GM21528 (cell line): ENCODE results near the gene HSD17B14.
"Not testable (repeated sequence)": the region's sequence is repeated elsewhere in the genome, so short reads cannot be mapped to it uniquely, and the experiment has no call there.

Experiments
- ATAC-seq: cut with Tn5 transposase; IDR thresholded peaks from one replicate; pipeline ENCODE4 v1.9.1; 2021; ENCODE audit warnings: mild to moderate bottlenecking, moderate library complexity; ENCODE audit not compliant: unreplicated experiment, low FRiP score

Gene HSD17B14

DNA sequence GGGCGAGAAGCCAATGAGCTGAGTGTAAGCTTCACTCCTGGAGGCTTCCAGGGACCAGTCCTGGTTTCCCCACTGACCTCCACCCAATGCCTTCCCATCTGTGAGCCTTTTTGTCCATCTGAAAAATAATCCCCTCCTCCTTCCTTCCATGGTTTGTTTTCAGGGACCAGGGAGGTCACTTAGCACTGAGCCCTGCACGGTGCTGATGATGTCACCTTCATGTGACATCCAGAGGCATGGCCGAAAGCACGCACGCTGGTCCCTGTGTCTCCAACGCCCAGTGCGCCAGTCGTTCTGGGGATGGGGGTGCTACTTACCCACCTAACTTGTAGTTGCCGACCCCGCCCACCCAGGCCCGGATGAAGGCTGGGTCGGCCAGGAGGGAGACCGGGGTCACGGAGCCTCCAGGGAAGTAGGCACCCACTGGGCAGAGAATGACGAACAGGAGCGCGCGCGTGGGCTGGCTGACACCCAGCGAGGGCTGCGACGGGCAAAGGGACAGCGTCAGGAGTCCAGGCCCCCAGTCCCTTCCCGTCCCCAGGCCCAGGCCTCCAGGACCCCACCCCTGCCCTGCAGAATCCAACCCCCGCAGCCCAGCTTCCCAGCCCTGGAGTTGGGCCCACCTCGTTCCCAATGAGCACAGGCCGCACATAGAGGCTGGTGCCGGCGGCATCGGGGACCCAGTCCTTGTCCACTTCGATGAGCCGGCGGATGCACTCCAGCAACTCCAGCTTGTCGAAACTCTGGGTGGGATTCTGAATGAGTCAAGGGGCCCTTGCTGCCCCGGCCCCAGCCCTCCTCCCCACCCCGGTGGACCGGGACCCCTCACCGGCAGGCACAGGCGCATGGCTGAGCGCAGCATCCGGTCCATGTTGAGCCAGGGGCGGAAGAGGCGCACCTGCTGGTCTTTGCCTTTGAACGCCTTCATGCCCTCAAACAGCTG, 36.7 kb downstream of the HSD17B14 start:
- ATAC-seq, result no peak

DNA sequence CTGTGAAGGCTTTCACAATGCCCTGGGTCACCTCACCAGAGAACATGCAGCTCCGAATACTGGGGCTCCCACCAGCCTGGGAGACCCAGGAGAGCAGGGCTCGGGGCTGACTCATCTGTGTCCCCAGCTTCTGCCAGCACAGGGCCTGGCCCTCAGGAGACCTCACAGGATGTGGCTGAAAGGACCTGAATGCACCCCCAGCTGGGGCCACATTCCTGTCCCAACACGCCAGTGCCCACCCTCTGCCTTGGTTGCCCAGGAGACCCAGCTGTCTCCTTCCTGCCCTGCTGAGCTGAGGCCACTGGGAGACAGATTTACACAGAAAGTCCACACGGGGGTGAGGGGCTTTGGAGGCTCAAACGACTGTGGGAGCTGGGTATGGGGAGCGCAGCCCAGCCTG, 37.4 kb downstream of the HSD17B14 start:
- no peak for ATAC-seq

DNA sequence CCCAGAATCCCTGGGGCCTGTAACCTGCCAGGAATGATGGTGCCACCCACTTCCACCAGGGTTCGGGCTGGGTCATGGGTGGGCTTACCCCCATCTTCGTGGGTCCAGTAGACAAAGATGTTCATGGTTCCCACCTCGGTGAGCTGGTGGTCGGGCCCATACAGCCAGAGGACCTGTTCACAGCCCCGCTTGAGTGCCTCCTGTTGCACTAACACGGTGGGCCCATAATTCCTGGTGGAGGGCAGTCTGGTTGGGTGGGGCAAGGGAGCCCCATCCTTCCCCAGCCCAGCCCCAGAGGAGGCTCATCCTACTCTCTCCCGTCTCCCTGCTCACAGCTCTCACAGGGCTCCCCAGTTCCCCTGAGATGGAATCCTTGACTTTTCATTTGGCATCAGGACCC, 39.2 kb downstream of the HSD17B14 start:
- no peak for ATAC-seq

DNA sequence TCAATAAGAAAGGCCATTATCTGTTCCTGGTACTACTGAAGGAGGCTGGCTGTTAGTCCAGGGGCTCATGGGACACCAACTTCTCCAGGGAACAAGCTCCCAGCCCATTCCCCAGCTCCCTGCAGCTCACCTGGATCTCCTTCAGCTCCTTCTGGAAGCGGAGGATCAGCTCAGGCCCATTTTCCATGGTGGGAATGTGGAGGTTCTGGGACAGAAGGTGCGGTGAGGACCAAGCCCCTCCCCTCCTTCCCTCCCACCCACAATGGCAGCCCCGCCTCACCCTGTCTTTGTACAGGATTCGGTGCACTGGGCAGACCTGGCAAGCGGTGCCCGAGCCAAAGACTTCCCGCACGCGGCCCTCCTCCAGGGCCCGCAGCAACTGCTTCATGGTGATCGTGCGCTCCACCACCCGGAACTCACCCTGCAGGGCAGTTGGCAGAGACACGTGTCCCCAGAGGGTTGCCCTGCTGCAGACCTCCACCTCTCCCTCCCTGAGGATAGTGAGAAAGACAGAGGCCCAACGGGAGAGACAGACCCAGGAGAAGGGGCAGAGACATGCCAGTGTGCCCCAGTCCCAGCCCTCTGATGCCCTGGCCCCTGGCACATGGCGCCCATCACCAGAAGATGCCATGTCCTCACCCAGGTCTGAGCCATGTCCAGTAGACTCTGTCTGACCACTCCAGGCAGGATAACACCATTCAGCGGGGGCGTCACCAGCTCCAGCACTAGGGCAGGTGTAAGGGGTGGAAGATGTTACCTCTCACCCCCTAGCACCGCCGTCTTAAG, 39.8 kb downstream of the HSD17B14 start:
- ATAC-seq, result no peak

DNA sequence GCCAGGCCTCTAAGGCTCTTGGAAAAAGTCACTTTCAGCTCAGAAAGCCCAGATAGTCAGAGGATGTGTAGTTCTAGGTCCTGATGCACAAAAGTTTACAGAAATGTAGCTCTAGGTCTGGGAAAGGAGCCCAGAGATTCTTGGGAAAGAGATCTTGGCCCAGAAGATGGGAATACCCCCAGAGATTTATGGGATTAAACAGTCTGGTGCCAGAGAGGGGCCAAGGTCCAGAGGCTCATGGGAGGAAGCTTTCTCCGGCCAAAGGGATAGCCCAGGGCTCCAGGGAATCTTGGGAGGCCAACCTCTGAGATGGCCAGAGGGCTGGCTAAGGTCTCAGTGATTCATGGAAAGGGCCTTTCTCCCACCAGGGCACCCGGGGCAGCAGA, 40.6 kb downstream of the HSD17B14 start:
- ATAC-seq, result peak; percentile 11

DNA sequence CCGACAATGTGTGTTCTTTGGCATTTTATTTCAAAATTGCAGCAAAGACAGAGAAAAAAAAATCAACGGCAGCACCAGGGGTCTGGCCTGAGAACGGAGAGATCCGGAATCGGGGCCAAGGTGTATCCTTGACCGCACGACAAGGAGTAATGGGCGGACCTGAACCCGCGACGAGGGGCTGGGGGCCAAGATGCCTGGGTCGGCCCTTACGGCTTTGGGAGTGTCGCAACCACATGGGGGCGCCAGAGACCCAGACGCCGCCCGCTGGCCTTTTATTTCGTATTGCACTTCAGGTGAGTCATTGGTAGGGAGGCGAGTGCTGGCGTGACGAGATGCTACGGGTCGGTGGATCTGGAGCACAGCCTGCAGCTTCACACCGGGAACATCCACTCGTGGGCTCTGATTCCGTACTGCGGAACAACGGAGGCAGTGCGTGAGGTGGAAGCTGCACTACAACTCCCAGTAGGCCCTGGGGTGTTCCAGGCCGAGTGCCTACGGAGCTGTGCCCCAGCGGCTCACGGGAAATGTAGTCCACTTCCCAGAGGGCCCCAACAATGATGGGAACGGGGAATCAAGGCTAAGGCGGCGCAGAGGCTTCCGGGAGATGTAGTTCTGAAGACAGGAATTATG, 41.1 kb downstream of the HSD17B14 start:
- ATAC-seq, result peak; percentile 65

DNA sequence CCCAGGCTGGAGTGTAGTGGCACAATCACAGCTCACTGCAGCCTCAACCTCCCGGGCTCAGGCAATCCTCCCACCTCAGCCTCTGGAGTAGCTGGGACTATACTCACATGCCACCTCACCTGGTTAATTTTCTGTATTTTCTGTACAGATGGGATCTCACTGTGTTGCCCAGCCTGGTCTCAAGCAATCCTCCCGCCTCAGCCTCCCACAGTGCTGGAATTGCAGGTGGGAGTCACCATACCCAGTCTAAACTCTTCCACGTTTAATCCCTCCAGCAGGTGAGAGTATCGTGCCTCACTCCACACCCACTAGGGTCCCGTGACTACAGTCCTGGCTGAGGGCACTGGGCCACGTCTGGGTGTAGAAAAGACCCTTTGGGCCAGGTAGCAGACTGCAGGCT, 42.0 kb downstream of the HSD17B14 start:
- ATAC-seq, result no peak

DNA sequence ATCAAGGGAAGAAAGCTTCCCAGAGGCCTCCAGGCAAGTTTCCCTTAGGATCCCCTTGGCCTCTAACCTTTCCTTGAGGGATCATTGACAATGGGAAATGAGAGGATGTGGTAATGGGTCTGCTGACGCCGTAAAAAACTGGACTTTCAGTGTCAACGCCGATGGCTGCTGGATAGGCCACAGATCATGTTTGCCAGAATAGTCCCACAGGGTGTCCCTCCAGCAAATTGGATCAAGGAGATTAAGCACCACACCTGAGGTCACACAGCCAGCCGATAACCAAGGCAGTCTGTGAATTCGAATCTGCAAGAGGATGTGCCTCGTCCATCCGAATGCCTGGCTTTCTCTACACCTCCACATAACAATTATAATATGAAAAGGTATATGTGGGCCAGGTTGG, 43.0 kb downstream of the HSD17B14 start:
- ATAC-seq, result no peak

DNA sequence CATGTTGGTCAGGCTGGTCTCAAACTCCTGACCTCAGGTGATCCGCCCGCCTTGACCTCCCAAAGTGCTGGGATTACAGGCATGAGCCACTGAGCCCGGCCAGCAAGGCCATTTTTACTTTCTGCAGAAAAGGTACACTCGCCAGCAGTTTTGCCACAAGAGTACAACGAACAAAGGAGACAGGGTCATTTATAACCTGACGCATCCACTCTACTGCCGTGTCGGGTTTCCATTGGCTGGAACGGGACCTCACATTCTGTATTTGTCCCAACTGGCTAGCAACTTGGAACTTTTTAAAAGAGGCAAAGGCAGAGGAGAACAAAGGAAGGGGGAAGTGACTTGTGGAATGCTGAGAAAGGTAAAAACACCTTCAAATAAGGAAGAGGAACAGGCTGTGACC, 49.0 kb downstream of the HSD17B14 start:
- ATAC-seq, result not testable (repeated sequence)

DNA sequence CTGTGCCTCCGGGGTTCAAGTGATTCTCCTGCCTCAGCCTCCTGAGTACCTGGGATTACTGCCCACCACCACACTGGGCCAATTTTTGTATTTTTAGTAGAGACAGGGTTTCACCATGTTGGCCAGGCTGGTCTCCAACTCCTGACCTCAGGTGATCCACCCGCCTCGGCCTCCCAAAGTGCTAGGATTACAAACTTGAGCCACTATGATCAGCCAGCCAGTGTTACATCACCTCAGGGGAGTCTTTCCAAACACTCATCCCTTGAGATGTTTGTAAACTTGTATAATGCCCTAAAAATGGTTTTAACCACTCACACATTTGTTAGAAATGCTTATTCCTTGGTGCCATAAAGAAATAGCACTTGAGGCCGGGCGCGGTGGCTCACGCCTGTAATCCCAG, 49.9 kb downstream of the HSD17B14 start:
- not testable (repeated sequence) for ATAC-seq

DNA sequence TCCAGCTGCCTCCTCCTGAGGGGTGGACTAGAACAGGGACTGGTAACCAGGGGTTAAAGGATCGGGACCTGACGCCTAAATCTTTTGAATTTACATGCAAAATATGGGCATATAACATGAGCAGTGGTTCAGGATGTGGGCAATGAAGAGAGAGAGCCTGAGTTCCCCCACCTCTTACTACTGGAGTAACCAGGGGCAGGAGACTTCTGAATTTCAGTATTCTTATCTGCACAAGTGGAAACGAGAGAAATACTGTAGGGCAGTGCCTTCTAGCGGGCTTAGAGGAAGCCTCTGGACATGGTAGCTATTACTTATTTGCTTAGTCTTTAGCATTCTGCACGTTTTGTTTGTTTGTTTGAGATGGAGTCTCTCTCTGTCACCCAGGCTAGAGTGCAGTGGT, 51.8 kb downstream of the HSD17B14 start:
- no peak for ATAC-seq

DNA sequence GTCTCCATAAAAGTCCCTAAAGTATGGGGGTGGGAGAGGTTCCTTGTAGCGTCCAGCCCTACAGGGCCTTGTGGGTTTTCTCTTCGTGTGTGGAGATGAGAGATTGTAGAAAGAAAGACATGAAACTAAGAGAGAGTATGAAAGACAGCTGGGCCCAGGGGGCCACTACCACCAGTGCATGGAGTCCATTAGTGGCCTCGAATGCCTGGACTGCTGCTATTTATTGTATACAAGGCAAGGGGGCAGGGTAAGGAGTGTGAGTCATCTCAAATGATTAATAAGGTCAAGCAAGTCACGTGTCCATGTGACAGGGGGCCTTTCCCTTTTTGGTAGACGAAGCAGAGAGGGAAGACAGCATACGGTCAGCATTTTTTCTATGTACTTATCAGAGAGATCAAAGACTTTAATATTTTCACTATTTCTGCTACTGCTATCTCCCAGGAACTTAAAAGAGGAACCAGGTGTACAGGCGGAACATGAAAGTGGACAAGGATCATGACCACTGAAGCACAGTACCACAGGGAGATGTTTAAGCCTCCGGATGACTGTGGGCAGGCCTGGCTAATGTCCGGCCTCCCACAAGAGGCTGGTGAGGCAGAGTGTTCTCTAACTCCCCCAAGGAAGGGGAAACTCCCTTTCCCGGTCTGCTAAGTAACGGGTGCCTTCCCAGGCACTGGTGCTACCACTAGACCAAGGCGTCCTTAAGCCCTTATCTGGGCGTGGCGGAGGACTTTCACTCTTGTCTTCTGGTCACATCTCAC, 55.5 kb downstream of the HSD17B14 start:
- no peak for ATAC-seq

DNA sequence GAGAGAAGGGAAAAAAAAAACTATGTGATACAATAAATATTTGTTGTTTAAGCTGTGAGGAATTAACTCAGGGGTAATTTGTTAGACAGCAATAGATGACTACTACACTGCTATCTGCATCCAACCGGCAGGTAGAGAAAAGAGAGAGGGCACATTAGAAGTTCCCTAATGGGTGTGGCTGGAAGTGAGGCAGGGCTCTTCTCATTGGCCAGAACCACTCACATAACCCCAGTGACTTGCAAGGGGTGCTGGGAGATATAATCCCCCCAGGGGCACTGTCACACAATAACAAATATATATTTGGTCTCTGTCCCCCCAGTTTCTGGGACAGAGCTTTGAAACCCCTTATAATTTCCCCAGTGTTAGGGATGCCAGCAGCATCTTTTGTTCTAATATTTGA, 56.7 kb downstream of the HSD17B14 start:
- no peak for ATAC-seq

DNA sequence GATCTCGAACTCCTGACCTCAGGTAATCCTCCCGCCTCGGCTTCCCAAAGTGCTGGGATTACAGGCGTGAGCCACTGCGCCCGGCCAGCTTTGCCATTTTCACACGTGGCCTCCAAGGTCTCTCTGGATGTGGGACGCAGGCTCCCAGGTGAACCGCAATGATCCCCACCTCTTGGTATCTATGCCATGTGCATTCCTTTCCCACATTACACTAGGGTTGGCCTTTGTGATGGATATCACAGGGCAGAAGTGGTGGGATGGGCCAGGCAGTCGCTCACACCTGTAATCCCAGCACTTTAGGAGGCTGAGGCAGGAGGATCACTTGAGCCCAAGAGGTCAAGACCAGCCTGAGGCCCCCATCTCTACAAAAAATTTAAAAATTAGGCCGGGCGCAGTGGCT, 58.6 kb downstream of the HSD17B14 start:
- ATAC-seq, result no peak

DNA sequence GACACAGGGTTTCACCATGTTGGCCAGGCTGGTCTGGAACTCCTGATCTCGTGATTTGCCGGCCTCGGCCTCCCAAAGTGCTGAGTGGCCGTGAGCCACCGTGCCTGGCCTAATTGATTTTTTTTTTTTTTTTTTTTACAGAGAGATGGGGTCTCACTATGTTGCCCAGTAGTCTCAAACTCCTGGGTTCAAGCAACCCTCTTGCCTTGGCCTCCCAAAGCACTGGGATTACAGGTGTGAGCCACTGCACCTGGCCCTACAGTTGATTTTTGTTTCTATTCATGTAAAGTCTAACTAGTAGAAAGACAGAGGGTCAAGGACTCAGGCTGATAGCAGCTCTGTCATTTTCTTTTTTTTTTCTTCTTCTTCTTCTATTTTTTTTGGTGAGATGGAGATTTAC, 59.2 kb downstream of the HSD17B14 start:
- ATAC-seq, result no peak

DNA sequence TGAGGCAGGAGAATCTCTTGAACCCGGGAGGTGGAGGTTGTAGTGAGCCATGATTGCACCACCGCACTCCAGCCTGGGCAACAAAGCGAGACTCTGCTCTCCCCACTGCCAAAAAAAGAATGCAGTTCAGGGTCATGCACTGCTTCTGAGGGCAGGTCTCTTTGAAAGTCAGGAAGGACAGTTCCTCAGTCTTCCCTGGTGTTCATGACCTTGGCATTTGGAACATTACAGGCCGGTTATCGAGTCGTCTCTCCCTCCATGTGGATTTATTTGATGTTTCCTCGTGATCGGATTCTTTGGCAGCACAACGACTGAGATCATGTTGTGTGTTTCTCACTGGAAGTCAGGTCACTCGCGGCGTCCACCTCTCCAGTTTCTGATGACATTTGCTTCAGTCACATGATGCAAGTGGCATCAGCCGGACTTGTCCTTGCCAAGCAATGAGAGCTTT, 63.8 kb downstream of the HSD17B14 start:
- ATAC-seq, result no peak

DNA sequence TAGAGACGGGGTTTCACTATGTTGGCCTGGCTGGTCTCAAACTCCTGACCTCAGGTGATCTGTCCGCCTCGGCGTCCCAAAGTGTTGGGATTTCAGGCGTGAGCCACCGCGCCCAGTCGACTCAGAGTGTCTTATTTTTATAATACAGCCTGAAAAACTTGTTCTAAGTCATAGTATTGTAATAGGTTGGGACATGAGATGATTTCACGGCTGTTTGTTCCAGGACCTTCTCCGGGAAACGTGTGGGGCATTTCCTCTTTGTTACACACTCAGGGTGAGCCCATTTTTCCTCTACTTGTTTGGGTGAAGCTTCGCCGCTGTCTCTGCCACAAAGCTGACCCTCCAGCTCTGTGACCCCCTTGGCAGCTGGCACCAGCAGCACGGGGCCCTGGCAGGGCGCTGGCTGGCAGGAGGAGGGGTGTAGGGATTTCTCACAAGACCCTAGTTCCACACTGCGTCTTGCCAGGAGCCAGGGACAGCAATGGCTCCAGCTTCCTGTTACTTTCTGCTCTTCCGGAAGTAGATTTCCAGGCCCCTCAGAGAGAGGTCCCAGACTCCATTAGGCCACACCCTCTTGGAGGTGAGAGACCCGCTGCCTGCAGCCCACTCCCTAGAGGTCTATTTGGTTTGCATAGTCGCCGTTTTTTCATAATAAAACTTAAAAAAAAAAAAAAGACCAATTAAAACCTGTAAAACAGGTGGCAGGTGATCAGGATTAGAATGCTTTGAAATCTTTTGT, 65.4 kb downstream of the HSD17B14 start:
- ATAC-seq, result no peak

DNA sequence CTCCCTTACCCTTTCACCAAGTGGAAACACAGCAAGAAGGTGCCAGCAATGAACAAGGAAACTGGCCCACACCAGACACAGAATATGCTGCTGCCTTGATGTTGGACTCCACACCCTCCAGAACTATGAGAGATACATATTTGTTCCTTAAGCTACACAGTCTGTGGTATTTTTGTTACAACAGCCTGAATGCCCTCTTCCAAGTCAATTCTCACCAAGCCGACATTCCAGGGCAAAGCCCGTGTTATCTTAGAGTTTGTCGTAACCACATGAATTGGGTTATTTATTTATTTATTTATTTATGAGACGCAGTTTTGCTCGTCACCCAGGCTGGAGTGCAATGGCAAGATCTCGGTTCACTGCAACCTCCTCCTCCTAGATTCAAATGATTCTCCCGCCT, 66.0 kb downstream of the HSD17B14 start:
- no peak for ATAC-seq

DNA sequence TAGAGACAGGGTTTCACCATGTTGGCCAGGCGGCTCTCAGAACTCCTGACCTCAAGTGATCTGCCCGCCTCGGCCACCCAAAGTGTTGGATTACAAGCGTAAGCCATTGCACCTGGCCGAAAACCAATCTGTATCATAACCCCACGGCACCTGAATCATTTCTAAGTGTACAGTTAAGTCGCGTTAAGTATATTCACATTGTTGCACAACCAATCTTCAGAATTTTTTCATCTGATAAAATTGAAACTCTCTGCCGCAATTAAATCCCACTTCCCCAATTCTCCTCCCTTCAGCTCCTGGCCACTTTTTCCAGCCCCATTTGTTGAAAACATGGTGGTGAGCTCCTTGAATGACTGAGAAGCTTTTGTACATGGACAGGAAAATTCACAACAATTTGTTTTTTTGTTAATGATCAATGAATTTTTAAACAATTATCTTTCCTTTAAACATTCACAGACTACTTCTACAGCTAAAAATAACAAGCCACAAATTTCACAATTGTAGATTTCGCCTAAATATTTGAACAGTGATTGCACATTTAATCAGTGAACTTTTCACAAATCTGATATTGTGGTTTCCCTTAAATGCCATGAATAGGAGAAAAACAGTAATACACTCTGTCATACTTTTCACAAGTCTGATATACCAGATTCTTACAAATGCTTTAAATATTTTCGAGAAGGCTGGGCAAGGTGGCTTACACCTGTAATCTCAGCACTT, 67.1 kb downstream of the HSD17B14 start:
- ATAC-seq, result no peak
